Measurements from ENCODE around the gene RALBP1.

RALBP1 gene

GRCh38 chr18:9507565-9508088, 32.3 kb downstream of the RALBP1 start:
- DNase-seq (ENCODE audit: low spot score): no peak

- DNase-seq (ENCODE audit: low spot score): no peak
Measured at GRCh38 chr18:9508446-9509025, 33.2 kb downstream of the RALBP1 start.

DNA sequence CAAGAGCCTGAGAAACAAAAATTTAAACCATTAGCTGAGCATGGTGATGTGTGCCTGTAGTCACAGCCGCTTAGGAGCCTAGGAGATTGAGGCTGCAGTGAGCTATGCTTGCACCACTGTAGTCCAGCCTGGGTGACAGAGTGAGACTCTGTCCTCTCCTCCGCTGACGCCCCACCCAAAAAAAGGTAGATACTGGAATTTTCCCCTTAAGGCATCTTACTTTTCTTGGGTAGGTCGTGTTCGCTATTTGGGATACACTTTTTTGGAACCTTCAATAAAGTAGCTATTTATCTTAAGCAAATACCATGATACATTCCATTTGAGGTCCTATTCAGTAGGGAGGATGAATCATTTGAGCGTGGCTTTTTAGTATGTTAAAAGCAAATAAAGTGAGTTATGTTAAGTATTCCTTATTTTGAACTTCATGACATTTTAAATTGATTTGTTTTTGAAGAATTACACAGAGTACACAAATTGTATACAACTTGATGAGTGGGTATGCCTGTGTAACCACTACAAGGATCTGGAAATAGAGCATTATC, 38.7 kb downstream of the RALBP1 start:
- DNase-seq (ENCODE audit: low spot score): no peak

GRCh38 chr18:9516437-9517064, 41.2 kb downstream of the RALBP1 start:
- peak; percentile 64 for DNase-seq (ENCODE audit: low spot score)

DNA sequence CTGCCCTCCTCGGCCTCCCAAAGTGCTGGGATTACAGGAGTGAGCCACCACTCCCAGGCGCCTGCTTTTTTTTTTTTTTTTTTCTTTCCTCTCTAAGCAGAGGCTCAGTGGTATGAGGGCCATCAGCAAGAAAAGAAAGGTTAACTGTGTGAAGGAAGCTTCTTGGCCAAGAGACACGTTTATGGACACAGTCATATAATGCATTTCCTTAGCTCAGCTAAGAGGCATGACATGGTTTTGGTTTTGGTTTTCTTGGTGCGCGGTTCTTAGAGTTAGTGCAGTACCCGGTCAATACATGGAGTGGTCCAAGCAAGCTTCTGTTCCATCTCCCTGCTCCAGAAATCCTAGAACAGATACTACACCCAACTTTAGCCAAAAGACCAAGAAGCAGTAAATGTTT, 42.6 kb downstream of the RALBP1 start:
- no peak for DNase-seq (ENCODE audit: low spot score)

DNA sequence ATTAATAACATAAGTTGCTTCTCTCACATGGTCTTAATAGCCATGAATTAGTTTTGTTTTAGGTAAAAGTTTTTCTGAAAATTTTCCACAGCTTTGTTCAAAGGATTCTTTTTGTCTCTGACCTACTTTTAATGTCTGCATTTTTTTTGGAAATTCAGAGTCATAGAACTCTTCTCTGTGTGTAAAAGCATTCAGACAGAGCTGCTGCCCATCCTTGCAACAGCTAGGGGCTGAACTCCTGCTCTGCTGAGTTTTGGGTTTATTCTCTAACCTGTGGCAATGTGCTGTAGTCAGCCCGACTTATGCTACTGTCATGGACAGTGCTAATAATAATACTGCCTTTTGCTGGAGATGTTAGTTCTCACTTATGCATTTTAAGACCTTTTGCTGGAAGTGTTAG, 44.1 kb downstream of the RALBP1 start:
- no peak for DNase-seq (ENCODE audit: low spot score)

DNA sequence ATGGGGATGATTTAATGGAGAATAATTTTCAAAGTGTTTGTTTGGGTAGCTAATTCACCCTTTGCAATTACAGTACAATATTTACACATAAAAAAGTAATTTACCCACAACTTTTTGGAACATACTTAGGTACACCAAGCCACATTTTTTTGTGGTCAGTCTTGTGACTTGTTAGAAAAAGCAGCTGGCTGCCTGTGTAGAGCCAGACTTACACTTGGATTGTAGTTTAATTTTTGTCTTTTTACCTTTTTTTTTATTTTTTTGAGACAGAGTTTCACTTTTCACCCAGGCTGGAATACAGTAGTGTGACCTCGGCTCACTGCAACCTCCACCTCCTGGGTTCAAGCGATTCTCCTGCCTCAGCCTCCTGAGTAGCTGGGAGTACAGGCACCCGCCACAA, 45.4 kb downstream of the RALBP1 start:
- DNase-seq (ENCODE audit: low spot score): no peak

GRCh38 chr18:9521770-9522169, 46.5 kb downstream of the RALBP1 start:
- DNase-seq (ENCODE audit: low spot score): no peak

GRCh38 chr18:9522952-9523351, 47.6 kb downstream of the RALBP1 start:
- DNase-seq (ENCODE audit: low spot score): no peak

GRCh38 chr18:9526458-9526857, 51.1 kb downstream of the RALBP1 start:
- no peak for DNase-seq (ENCODE audit: low spot score)

- DNase-seq (ENCODE audit: low spot score): no peak
Measured at GRCh38 chr18:9530226-9531009, 55.1 kb downstream of the RALBP1 start.

- DNase-seq (ENCODE audit: low spot score): no peak
Measured at GRCh38 chr18:9531791-9532410, 56.6 kb downstream of the RALBP1 start.

DNA sequence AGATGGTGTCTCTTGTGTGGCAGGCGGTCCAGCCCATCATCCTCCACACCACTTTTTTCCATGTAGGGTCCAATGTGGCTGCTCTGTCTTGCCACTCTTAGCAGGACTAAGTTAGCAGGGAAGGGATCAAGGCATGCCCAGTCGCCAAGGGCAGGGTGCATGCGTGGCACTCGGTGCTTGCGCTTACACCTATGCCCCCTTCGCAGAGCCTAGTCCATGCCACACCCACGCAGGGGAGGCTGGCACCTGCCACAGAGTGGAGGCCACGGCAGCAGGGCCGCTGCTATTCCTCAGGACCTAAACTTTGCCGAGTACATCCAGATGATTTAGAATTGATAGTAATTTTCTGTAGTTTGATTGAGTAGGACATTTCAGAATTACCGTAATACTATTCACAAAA, 59.5 kb downstream of the RALBP1 start:
- DNase-seq (ENCODE audit: low spot score): no peak

DNA sequence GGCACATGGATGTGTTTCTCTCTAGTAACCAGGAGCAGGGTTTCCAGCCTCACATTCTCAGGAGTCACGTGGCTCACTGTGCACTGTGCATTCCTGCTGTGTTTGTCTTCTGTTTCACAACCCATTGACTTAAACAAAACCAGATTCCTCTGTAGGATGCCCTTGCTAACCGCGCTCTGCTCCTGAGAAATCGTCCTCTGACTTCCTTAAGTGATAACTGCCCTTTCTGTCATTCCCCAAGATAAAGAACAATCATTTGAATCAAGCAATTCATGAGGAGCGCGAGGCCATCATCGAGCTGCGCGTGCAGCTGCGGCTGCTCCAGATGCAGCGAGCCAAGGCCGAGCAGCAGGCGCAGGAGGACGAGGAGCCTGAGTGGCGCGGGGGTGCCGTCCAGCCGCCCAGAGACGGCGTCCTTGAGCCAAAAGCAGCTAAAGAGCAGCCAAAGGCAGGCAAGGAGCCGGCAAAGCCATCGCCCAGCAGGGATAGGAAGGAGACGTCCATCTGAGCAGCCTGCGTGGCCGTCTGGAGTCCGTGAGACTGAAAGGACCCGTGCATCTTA, 60.2 kb downstream of the RALBP1 start:
- DNase-seq (ENCODE audit: low spot score): no peak

DNA sequence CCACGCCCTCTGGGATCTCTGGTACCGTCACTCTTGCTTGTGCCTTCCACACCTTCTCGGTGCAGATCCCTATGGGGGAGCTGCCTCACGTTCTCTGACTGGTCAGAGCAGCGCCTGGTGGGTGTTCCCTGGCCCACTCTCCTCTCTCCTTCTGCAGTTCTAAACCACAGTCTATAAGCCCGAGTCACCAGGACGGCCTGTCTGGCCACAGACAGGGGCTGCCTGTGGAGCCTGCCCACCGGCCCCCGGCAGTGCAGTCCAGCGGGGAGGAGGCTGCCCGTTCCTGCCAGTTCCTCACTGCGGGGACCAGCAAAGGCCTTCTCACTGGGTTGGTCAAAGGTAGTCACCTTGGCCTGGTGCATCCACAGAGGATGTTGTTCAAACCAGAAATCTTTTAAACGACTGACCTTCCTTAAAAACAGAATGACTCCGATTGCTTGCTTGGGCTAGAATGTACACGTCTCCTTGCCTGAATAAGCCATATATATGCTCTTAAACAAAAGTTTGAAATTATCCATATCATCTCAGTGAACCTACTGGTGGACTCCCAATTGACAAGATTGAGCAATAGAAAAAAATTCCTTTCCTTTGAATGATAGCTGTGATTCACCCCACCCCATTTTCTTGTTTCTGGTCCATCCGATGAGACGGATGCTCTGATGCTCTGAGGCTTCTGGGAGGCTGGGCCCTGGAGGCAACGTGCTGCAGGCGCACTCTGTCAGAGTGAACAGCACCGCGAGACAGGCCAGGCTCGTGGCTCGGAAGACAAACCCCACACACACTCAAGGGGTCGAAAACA, 61.2 kb downstream of the RALBP1 start:
- no peak for DNase-seq (ENCODE audit: low spot score)

GRCh38 chr18:9537677-9538076, 62.4 kb downstream of the RALBP1 start:
- no peak for DNase-seq (ENCODE audit: low spot score)

DNA sequence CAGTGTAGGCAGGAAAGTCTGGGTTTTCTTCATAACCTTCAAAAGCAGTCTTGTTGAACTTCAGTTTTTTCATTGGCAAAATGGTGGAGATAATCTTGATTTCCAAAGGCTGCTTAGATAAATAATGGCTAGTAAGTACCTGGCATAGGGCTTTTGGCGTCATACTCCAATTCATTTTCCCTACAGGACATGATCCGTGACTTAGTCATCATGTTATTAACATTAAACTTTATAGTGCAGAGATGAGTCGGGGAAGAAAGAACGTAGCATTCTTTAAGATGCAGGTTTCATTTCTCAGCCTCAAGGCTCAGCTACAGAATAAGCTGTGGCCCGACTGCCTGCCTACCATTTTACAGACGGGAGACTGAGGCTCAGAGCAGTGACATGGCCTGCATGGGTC, 64.0 kb downstream of the RALBP1 start:
- no peak for DNase-seq (ENCODE audit: low spot score)

- DNase-seq (ENCODE audit: low spot score): no peak
Measured at GRCh38 chr18:9539938-9540337, 64.6 kb downstream of the RALBP1 start.

DNA sequence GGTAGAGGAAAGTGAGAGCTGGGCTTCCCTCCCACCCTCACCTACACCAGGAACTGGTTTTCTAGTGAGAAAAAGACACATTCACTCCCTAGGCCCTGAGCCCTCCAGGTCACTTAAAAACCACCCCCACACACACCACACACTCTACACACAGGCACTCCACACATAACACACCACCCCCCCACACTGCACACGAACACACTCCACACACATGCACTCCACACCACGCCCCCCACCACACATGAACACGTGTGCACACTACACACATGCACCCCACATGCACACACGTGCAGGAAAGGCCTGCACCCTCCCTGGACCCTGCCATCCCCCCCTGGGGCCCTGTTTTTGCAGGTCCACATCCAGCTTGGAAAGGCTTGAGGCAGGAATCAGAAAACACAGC, 67.6 kb downstream of the RALBP1 start:
- DNase-seq (ENCODE audit: low spot score): no peak

DNA sequence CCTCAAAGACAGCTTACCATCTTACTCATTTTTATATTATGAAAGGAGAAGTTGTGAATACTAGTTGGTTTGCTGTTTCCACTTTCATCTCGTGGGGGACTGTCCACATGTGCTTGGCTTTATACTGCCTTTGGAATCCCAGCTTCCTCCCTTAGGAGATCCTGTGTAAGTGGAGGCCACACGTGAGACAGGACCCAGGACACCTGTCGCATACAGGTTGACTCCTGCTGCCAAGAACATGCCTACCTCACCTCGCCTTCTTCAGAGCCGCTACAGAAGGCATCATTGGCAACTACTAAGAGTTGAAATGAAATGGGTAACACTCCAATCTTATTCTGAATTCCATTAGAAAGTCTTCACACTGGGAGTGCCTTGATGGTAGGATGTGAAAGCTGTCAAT, 69.7 kb downstream of the RALBP1 start:
- DNase-seq (ENCODE audit: low spot score): no peak

- no peak for DNase-seq (ENCODE audit: low spot score)
Measured at GRCh38 chr18:9546468-9546867, 71.2 kb downstream of the RALBP1 start.
